Chondrocyte (in vitro differentiated cells): ENCODE data around the gene SERPINH1. TPM values are rescaled to one million over a fixed set of nuclear protein-coding genes. Genes with fewer than 3 reads are reported as not detected.
A peak's percentile ranks its signal among the peaks of the same experiment; 100 is the strongest.

Experiments used
- DNase-seq: peaks from one replicate; pipeline ENCODE4 v3.0.0; 2021; ENCODE audit warnings: mixed read lengths, low spot score
- H3K27ac Mint-ChIP-seq: one replicate; pipeline ENCODE4 v1.8.0; 2021; ENCODE audit warnings: mild to moderate bottlenecking, moderate library complexity, mixed read lengths; ENCODE audit not compliant: unreplicated experiment
- H3K27me3 Mint-ChIP-seq: 2 replicates; pipeline ENCODE4 v1.8.0; 2021; ENCODE audit warnings: low read depth, mixed read lengths
- H3K36me3 Mint-ChIP-seq: 2 replicates; pipeline ENCODE4 v1.8.0; 2021; ENCODE audit warnings: low read depth, mixed read lengths
- H3K4me1 Mint-ChIP-seq: 2 replicates; pipeline ENCODE4 v1.8.0; 2021; ENCODE audit warnings: low read depth, mild to moderate bottlenecking, mixed read lengths
- H3K4me3 Mint-ChIP-seq: one replicate; pipeline ENCODE4 v1.8.0; 2021; ENCODE audit warnings: mild to moderate bottlenecking, moderate library complexity, mixed read lengths; ENCODE audit not compliant: unreplicated experiment
- H3K9me3 Mint-ChIP-seq: 2 replicates; pipeline ENCODE4 v1.8.0; 2021; ENCODE audit warnings: low read depth, mixed read lengths
- CTCF ChIP-seq: fragments of 200-600 bp; sonication (generic); IDR thresholded peaks from 2 replicates; pipeline ENCODE4 v1.5.0; 2021; ENCODE audit warnings: antibody characterized with exemption, mild to moderate bottlenecking, moderate library complexity
- total RNA-seq: library from RNA; stranded (reverse); gene quantifications from 3 replicates; pipeline ENCODE4 v1.2.1, GENCODE V29; 2021

SERPINH1 gene
- total RNA-seq, 1 donor from 2014 or later, result 1,204 TPM

GRCh38 chr11:75600356-75600755, 38.3 kb downstream of the SERPINH1 start:
- no peaks in the 10 kb centered on the region for H3K27me3 Mint-ChIP-seq
- no peak for TF ChIP-seq CTCF
- H3K9me3 Mint-ChIP-seq, result no peaks in the 10 kb centered on the region

GRCh38 chr11:75601494-75601893, 39.4 kb downstream of the SERPINH1 start:
- no peaks in the 10 kb centered on the region for H3K9me3 Mint-ChIP-seq
- TF ChIP-seq CTCF, result no peak
- H3K27ac Mint-ChIP-seq, result no peak overlapping the region
- H3K27me3 Mint-ChIP-seq, result no peaks in the 10 kb centered on the region
- no peak for DNase-seq
- no peak overlapping the region for H3K4me3 Mint-ChIP-seq
- peaks cover 28% of the 10 kb centered on the region for H3K4me1 Mint-ChIP-seq
- H3K36me3 Mint-ChIP-seq, result peaks cover 9% of the 10 kb centered on the region

More at GRCh38 chr11:75600356-75600755, 38.3 kb downstream of the SERPINH1 start:
- H3K27ac Mint-ChIP-seq, result no peak overlapping the region
- H3K4me1 Mint-ChIP-seq, result peaks cover 28% of the 10 kb centered on the region
- H3K36me3 Mint-ChIP-seq, result peaks cover 2% of the 10 kb centered on the region
- no peak for DNase-seq
- H3K4me3 Mint-ChIP-seq, result no peak overlapping the region

- no peak for DNase-seq
- no peaks in the 10 kb centered on the region for H3K9me3 Mint-ChIP-seq
- H3K4me3 Mint-ChIP-seq, result no peak overlapping the region
- peaks cover 16% of the 10 kb centered on the region for H3K36me3 Mint-ChIP-seq
- TF ChIP-seq CTCF, result no peak
- peaks cover 28% of the 10 kb centered on the region for H3K4me1 Mint-ChIP-seq
- H3K27me3 Mint-ChIP-seq, result no peaks in the 10 kb centered on the region
- H3K27ac Mint-ChIP-seq, result peak overlapping the region; percentile 86
These were observed 40.9 kb downstream of the SERPINH1 start for GRCh38 chr11:75602951-75603350.

GRCh38 chr11:75603791-75604736, 42.0 kb downstream of the SERPINH1 start:
- Mint-ChIP-seq H3K4me3 (no peak overlapping the region), H3K27me3 (no peaks in the 10 kb centered on the region), H3K27ac (peak overlapping the region; percentile 94), H3K36me3 (peaks cover 16% of the 10 kb centered on the region), H3K9me3 (no peaks in the 10 kb centered on the region), H3K4me1 (peaks cover 28% of the 10 kb centered on the region)
- no peak for TF ChIP-seq CTCF
- no peak for DNase-seq

- DNase-seq, result no peak
- Mint-ChIP-seq H3K4me3 (no peak overlapping the region), H3K4me1 (peaks cover 28% of the 10 kb centered on the region), H3K27ac (no peak overlapping the region), H3K27me3 (no peaks in the 10 kb centered on the region), H3K36me3 (peaks cover 18% of the 10 kb centered on the region), H3K9me3 (no peaks in the 10 kb centered on the region)
- no peak for TF ChIP-seq CTCF
These were observed 44.0 kb downstream of the SERPINH1 start for GRCh38 chr11:75606099-75606498.
